ENCODE measurements around the gene PCBD1. TPM values are rescaled to one million over a fixed set of nuclear protein-coding genes. Genes with fewer than 3 reads are reported as not detected.

Gene PCBD1
- 142 TPM for total RNA-seq
- long read RNA-seq, transcript PCBD1-201 (4 exons, 1,006 nt), result major isoform, 140 of 167 reads
- long read RNA-seq, partial matches to known transcripts, result 10 of 167 reads
- long read RNA-seq, other reads (novel, unspliced or antisense), result 16 of 167 reads

GRCh38 chr10:70887804-70888800 lies at the start of gene PCBD1:
Gene PCBD1 (minus strand): TSS chr10:70888565. CDS start chr10:70888533, 32 bp downstream.
- DNase-seq (peak; percentile 88), ATAC-seq (ENCODE audit: poor library complexity) (peak; percentile 85)
- intact Hi-C loops (cut with DNase I), result no loop called here

- DNase-seq (no peak), ATAC-seq (ENCODE audit: poor library complexity) (no peak)
- intact Hi-C loops (cut with DNase I), result no loop called here
Measured at GRCh38 chr10:70937661-70938060, 49.3 kb upstream of the PCBD1 start.

- no peak for DNase-seq
- intact Hi-C loops (cut with DNase I), result no loop called here
- peak; percentile 24 for ATAC-seq (ENCODE audit: poor library complexity)
Measured at GRCh38 chr10:70936111-70936510, 47.7 kb upstream of the PCBD1 start.

DNA sequence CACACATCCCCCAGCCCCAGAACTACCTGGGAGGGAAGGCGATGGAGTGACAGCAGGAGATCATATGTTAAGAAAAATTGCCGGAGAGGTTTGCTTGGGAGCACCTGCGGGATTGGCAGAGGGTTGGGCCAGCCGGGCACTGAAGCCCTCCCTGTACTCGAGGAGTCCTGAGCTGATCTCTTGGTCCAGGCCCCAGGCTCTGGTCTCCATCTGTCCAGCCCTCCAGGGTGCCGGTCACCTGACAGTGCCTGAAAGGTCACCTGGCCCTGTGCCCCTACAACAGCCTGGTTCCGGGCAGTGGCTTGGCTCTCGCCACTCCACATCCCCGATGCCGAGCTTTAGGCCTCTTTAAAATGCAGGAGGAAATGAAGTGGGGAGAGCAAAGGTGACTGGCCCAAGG lies 47.3 kb upstream of the PCBD1 start:
- no peak for ATAC-seq (ENCODE audit: poor library complexity)

DNA sequence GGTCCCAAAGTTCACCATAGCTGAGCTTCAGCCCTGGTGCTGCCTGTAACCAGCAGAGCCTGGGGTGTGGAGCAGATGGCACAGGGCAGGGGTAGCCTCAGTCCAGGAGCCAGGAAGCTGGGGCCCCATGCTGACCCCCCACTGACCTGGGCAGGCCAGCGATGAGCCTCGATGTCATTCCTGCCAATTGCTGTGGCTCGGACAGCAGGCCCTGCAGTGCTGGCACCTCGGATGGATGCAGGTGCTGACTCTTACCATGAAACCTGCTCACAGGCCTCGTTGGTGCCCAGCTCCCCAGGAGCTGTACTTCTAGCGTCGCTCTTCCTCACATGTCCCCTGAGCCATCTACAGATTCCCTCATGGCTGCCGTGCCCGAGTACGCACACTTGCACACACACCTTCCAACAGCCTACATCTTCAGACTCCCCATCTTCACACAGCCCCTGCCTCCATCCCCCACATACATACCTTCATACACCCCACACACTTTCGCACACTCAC lies 46.8 kb upstream of the PCBD1 start:
- intact Hi-C loops (cut with DNase I), result no loop called here
- DNase-seq (peak; percentile 22), ATAC-seq (ENCODE audit: poor library complexity) (no peak)

More for the DNA sequence above, 47.3 kb upstream of the PCBD1 start:
- intact Hi-C loops (cut with DNase I), result no loop called here
- no peak for DNase-seq

DNA sequence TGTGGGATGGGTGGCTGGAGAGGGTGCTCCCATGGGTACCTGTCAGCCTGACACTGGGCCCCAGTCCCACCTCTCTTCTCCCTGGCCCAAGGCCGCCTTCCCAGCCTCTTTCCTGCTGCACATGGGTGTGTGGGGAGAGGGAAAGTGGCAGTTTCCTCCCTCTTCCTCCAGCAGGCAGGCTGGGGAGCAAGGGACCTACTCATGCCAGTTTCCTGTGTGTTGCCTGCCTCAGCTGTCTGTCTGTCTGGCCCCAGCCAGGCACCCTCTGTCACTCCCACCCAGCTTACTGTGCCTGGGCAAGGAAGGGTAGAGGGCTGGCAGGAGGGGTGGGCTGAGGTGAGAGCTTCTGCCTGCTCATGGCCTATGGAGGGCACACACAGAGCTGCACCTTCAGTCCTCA lies 46.3 kb upstream of the PCBD1 start:
- intact Hi-C loops (cut with DNase I), result no loop called here
- ATAC-seq (ENCODE audit: poor library complexity) (no peak), DNase-seq (no peak)

- ATAC-seq (ENCODE audit: poor library complexity) (peak; percentile 28), DNase-seq (peak; percentile 47)
- intact Hi-C loops (cut with DNase I), result no loop called here
Measured at GRCh38 chr10:70932392-70933196, 44.2 kb upstream of the PCBD1 start.

- ATAC-seq (ENCODE audit: poor library complexity) (no peak), DNase-seq (no peak)
- intact Hi-C loops (cut with DNase I), result no loop called here
Measured at GRCh38 chr10:70931168-70931815, 42.9 kb upstream of the PCBD1 start.

DNA sequence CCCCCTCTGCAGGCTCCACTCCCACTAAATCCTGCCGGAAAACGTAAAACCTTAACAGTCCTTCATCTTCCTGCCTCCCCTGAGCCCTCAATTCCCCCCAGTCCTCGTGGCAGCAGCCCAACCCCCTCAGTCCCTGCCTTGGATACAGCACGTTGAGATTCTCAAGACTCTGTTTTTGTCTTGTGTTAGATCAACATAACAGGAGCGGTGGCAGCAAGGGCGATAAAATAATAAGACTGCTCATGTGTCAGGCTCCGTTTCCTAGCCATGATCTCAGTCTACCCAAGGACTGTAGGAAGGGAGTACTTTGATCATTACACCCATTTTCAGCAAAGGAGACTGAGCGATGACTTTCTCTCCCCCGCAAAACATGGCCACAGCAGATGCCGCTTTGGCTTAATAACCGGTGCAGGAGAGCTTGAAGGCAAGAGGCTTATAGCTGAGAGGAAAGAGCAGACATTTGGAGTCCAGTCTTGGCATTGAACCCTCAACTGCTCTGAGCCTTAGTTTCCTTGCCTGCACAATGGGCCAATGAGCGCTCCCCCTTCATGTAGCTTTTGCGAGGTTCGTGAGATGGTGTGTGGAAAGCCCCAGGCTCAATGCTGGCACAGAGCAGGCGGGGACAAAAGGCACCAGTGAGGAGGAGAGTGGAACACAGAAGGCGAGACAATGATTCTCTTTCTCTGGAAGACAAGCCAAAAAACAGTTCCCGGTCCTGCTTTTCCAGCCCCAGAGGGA lies 42.1 kb upstream of the PCBD1 start:
- intact Hi-C loops (cut with DNase I), result no loop called here
- no peak for ATAC-seq (ENCODE audit: poor library complexity)
- no peak for DNase-seq

DNA sequence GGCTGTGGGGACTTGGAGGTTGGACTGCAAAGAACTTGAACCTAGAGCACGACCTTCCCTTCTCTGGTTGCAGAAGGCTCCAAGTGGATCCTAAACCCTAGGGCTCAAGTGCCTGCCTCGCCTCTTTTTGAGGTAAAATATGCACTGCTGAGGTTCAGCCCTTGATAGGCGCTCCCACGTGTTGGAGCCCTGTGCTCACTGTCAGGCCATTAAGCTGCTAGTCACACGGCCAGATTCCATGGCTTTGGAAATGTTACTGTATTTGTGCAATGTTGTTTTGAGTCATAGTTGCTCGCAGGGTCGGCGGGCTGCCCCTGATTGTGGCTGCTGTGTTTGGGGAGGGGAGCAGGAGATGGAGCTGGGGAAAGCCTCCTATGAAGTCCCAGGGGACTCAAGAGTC lies 39.8 kb upstream of the PCBD1 start:
- ATAC-seq (ENCODE audit: poor library complexity), result no peak
- intact Hi-C loops (cut with DNase I), result loop anchor here (5.0 kb wide), 1 partner anchor 279 kb away; no protein-coding TSS in a partner anchor
- no peak for DNase-seq

DNA sequence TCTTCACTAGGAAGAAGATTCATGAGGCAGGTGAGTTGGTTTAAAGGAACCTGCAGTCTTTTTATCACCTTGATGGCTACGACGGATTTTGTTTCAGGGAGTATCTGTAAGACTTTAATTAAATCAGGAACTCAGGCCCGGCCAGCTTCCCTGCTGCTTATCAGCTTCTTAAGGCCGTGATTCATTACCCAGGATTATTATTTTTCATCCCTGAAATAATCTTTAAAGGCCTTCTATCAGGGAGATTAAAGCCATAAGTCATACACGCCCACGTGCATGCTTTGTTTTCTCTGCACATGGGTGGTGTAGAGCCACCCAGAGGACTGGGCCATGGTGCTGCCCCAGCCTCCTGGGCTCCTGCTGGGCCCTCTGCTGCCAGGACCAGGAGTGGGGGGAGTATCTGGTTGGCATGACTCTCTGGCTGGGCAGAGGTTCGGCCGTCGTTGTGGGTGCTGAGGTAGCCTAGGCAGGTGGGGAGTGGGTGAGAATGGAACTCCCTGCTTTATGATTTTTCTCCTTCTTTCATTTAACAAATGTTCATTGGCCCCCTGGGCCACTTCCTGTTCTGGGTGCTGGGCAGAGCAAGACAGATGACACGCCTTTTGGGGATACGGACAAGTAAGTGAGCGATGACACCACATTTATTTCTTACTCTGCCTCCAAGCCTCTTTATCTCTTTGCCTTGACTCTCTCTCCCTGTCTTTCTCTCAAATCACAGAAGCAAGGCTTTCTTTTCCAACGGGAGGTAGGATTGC lies 39.0 kb upstream of the PCBD1 start:
- ATAC-seq (ENCODE audit: poor library complexity) (no peak), DNase-seq (no peak)
- intact Hi-C loops (cut with DNase I), result loop anchor here (5.0 kb wide), 1 partner anchor 280 kb away; no protein-coding TSS in a partner anchor

GRCh38 chr10:70926226-70927000 lies 38.0 kb upstream of the PCBD1 start:
- intact Hi-C loops (cut with DNase I), result loop anchor here (5.0 kb wide), 1 partner anchor 281 kb away; no protein-coding TSS in a partner anchor
- ATAC-seq (ENCODE audit: poor library complexity) (peak; percentile 93), DNase-seq (peak; percentile 67)

DNA sequence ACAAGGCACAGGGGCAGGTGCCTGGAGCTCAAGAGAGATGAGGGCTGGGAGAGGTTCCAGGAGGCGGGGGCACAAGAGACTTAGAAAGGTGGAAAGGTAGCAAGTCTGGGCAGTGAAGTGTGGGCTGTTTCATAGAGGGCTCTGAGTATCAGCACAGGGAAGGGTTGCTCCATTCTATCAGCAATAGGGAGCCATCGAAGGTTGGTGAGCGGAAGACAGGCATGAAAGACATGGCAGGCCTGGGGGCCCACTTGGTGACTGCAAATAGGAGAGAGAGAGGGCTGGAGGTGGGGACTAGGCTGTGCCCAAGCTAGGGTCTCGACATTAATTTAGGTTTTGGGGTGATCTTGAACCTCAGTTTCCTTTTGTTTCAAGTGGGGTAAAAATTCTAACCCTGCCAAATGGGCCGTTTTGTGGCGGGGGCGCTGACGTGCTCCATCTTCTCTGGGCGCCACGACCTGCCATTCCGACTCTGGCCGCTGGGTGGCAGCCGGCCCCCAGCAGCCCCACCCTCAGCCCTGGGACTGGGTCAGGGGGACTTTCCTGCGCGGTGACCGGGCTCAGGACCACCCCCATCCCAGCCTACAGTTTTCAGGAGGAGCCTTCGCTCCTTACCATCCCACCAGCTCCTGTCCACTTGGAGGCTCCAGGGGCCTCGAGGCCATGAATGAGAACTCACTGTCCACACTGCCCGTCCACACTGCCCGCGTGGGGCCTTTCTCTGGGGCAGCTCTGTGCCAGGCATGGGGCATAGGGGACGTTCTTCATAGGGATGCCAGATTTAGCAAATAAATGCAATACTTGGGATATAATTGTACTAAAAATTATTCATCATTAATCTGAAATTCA lies 37.2 kb upstream of the PCBD1 start:
- ATAC-seq (ENCODE audit: poor library complexity), result peak; percentile 91
- intact Hi-C loops (cut with DNase I), result loop anchor here (5.0 kb wide), 1 partner anchor 282 kb away; no protein-coding TSS in a partner anchor

GRCh38 chr10:70923696-70924095 lies 35.3 kb upstream of the PCBD1 start:
- no peak for ATAC-seq (ENCODE audit: poor library complexity)
- intact Hi-C loops (cut with DNase I), result no loop called here
- no peak for DNase-seq

More for the DNA sequence above, 37.2 kb upstream of the PCBD1 start:
- peak; percentile 72 for DNase-seq

DNA sequence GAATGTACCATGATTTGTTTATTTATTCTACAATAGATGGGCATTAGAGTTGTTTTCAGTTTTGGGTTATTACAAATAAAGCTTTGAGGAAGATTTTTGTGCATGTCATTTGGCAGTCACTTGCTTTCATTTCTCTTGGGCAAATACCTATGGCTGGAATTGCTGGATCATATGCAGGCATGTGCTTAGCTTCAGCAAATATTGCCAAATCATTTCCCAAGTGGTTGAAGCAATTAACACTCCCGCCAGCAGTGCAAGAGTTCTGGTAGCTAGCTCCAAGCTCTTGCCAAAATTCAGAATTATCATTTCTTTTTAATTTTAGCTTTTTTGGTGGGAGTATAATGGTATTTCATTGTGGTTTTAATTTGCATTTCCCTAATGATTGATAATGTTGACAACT lies 32.9 kb upstream of the PCBD1 start:
- intact Hi-C loops (cut with DNase I), result no loop called here
- no peak for DNase-seq
- no peak for ATAC-seq (ENCODE audit: poor library complexity)

Measured in Right ventricle myocardium superior (tissue), 1 donor.